GM21723 (cell line): ENCODE measurements around the gene CERS1.

Experiments
- ATAC-seq: cut with Tn5 transposase; IDR thresholded peaks from one replicate; pipeline ENCODE4 v1.9.1; 2021; ENCODE audit warnings: mild to moderate bottlenecking, moderate library complexity; ENCODE audit not compliant: unreplicated experiment

The CERS1 gene

GRCh38 chr19:18899624-18900560, 3.9 kb upstream of the CERS1 start:
- ATAC-seq: no peak

DNA sequence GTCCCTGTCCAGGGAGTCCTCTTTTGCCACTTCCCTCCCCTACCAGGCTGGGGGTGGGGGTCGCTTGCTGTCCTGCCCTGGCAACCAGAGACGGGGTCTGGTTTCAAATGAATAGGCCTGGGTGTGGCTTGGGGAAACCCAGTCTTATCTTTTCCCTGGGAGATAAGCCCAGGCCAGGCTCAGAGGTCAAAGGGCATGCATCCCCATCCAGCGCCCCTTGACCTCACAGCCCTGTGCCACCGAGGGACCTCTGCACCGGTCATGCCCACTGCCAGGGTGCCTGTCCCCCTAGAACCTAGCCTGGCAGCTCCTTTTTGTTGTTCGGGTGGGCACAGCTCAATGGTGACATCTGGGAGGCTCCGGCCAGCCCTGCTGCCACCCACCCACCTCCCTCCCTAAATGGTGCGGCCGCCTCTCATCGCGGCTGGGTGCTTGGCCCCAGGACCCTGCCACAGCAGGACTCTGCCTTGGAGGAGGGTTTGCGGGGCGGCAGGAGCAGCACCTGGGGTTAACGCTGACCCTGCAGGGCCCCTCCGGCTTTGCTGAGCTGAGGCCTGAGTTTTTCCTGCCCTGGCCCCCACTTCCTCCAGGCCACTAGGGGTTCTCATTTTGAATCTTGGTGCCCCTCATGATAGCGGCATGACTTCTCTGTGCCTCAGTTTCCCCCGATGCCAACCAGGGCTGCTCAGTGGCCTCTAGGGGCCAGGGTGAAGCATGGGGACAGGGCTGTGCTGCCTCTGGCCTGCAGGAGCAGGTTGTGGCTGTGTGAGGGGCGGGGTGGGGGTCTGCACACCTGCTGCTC, 2.9 kb upstream of the CERS1 start:
- no peak for ATAC-seq

- ATAC-seq: no peak
Observed at GRCh38 chr19:18898081-18898606, 2.2 kb upstream of the CERS1 start.

GRCh38 chr19:18897094-18898029, 1.4 kb upstream of the CERS1 start:
- no peak for ATAC-seq

DNA sequence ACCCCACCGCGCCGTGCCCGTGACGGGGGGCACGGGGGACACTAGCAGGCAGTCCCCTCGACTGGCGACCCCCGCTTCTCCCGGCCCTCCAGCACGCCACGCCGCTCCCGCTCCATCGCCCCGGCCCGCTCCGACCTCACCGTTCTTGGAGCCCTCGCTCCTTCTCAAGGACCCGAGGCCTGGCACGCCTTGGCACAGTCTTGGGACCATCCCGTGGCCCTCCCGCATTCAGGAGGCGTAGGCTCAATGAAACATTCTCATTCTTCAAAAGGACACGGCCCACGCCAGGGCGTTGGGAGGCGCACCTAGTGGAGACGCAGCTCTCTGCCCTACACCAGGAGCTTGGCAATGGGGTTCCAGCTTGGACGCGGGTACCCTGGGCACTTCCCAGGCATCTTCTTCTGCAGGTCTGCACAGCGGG, 473 bp upstream of the CERS1 start:
- ATAC-seq: no peak

DNA sequence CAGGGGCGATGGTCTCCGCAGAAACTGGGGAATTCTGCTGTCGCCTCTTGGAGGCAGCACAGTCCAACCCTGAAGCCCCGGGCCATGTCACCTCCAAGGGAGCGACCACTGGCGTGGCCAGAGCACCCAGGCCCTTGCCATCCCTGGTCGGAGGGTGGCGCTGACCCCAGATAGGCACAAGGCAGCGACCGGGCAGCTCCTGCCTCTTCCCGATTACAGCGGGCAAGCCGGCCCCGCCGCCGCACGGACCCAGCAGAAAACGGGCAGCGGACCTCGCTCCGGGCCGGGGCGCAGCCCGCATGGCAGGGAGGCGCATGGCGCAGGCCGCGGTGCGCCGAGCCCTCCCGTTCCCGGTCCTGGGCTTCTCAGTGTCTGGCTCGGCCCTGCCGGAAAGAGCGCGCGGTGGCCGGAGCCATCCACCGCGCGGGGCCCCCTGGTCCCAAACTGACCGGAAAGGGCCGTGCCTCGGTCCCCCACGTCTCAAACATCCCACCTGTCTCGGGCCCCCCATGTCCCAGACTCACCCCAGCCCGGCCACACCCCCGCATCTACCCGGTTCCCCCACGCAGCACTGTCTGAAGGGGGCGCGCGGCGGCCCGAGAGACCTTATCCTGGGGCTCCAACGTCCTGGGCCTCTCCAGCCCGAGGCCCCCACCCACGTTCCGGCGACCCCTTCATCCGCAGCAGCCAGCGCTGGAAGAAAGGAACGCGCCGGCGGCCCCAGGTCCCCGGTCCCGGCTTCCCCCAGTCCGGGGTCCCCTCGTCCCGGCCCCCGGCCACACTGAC, 727 bp downstream of the CERS1 start:
- ATAC-seq: no peak

GRCh38 chr19:18894254-18895037, 1.5 kb downstream of the CERS1 start:
- ATAC-seq: no peak

DNA sequence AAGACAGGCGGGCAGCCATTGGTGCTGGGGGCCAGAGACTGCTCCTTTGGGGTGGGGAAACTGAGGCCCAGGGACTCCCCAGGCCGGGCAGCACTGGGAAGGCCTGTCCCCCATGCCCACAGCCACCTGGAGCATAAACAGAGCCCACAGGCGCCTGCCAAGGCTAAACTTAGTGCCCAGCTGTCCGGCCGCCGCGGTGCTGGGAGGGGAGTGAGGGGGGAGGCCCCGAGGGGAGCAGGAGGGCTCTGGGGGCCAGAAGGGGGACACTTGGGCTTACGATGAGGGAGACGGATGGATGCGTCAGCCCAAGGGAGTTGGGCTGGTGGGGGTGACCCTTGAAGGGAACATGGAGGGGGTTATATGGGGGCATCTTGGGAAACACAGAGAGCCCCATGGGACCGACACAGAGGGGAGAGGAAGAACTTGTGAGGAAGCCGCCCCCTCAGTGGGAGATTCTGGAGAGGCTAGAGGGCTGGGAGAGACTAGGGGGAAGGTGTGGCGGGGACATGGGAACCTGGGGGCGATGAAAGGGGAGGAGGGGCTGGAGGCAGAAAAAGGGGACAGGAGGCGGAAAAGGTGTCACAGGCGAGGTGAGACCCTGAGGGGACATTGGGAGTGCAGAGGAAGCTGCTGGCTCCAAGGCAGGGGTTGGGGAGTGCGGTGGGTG, 2.2 kb downstream of the CERS1 start:
- no peak for ATAC-seq

GRCh38 chr19:18889949-18890745, 5.8 kb downstream of the CERS1 start:
- no peak for ATAC-seq

DNA sequence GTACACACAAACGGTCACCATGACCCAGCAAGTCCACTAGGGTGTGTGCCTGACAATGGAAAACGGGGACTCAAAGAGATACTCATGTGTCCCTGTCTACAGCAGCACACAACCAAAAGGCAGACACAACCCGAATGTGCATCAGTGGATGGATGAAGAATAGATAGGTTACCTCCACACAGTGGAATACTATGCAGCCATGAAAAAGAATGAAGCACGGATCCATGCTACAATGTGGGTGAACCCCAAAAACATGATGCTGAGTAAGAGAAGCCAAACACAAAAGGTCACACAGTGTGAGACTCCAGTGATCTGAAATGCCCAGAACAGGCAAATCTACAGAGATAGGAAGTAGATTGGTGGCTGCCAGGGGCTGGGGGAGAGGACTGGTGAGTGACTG, 9.0 kb downstream of the CERS1 start:
- ATAC-seq: no peak

GRCh38 chr19:18883526-18884304, 12.2 kb downstream of the CERS1 start:
- no peak for ATAC-seq

DNA sequence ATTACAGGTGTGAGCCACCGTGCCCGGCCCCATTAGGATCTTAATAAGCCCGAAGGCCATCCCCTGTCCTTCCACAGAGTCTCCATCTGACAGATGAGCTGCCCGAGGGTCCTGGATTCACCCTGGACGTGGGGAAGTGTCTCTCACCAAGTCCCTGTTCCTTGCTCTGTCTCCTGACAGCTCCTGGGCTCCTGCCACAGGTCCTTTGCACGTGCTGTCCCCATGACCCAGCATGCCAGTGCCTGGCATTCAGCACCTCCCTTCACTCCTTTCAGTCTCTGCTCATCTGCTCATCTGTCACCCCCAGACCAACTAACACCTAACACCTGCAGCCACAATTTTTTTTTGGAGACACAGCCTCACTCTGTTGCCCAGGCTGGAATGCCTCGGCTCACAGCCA, 14.5 kb downstream of the CERS1 start:
- ATAC-seq: no peak

- no peak for ATAC-seq
Observed at GRCh38 chr19:18879579-18880373, 16.2 kb downstream of the CERS1 start.

DNA sequence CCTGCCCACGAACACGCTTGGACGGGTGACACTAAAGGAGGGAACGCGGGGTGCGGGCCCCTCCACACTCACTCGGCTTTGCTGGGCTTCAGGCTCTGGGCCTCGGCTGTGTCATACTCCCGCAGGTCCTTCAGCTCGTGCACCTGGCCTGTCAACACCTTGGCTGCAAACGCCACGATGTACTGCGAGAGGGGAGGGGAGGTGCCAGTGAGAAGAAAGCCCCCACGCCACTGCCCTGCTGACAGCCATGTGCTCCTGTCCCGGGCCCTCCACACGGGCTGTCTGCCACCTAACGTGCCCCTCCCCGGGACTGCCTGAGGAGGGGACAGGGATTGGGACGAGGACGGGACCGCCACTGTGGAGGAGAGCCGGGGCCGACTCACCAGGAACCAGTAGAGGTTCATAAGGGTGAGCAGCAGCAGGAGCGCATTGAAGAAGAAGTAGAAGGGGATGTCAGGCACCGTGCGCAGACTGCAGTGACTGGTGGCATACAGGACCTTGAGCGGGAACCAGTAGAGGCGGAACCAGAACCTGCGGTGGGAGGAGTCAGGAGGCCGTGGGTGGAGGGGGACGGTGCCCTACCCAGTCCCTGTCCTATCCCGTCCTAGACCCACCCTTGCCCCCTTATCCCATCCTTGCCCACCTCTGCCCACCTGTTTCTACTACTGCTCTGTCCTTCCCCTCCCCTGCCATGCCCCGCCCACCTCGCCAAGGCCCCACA, 16.9 kb downstream of the CERS1 start:
- no peak for ATAC-seq

GRCh38 chr19:18878058-18878797, 17.7 kb downstream of the CERS1 start:
- ATAC-seq: no peak
